B cell (primary cell): ENCODE data around the gene ANKRD33B.

Source experiments
- CTCF ChIP-seq: fragments of 200-600 bp; IDR thresholded peaks from one replicate; pipeline ENCODE4 v1.8.0; 2022; ENCODE audit warnings: antibody characterized with exemption, mild to moderate bottlenecking
- EZH2 ChIP-seq: IDR thresholded peaks from 2 replicates; pipeline ENCODE4 v1.6.1; 2012; ENCODE audit warnings: borderline replicate concordance, low read depth, mild to moderate bottlenecking, moderate library complexity, low read length; ENCODE audit not compliant: insufficient read depth, poor library complexity, severe bottlenecking

DNA sequence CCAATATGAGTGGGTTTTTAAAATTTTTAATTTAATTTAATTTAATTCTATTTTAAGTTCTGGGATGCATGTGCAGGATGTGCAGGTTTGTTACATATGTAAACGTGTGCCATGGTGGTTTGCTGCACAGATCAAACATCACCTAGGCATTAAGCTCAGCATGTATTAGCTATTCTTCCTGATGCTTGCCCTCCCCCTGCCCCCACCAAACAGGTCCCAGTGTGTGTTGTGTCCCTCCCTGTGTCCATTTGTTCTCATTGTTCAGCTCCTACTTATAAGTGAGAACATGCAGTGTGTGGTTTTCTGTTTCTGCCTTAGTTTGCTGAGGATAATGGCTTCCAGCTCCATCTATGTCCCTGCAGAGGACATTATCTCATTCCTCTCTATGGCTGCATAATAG lies 35.0 kb upstream of the ANKRD33B start:
- TF ChIP-seq EZH2 (no peak), CTCF (no peak)
